SK-N-SH (cell line): ENCODE measurements around the gene PBX1. TPM values are rescaled to one million over a fixed set of nuclear protein-coding genes. Genes with fewer than 3 reads are reported as not detected.

Source experiments
- CTCF ChIA-PET: fragments of 300-600, 350-600 bp; formaldehyde crosslinking; extraction: SDS; loops from one replicate; lab custom pipeline; 2021; lab: Yijun Ruan, JAX
- POLR2A ChIA-PET: fragments of 350-600 bp; sonication (Branson Sonifier 250); formaldehyde crosslinking; extraction: SDS; loops from one replicate; lab custom pipeline; 2020; ENCODE audit warnings: antibody characterized with exemption, inconsistent platforms; lab: Yijun Ruan, JAX
- DNase-seq: peaks from one replicate; pipeline ENCODE4 v3.0.0; 2012
- H2AFZ ChIP-seq: fragments of 200-600 bp; sonication (generic); 2 replicates; pipeline ENCODE4 v1.8.1; 2016; ENCODE audit warnings: antibody characterized with exemption, mild to moderate bottlenecking, low read depth
- H3F3A ChIP-seq: fragments of 200-600 bp; sonication (generic); replicated peaks from 2 replicates; pipeline ENCODE3; 2016; ENCODE audit warnings: antibody characterized with exemption, mild to moderate bottlenecking; ENCODE audit not compliant: insufficient read depth
- H3K27ac ChIP-seq, 2 experiments: fragments of 200-500 bp in 1 of 2; fragments of 200-600 bp in 1 of 2; sonication (Bioruptor generic) in 1 of 2; sonication (generic), shearing (Covaris generic) in 1 of 2; 2 replicates each; pipeline versions ENCODE4 v1.5.1 to v1.6.1; 2014 to 2016; ENCODE audit warnings: low read depth in 2 of 2, inconsistent platforms in 1 of 2, low read length in 1 of 2, mild to moderate bottlenecking in 1 of 2, mixed read lengths in 1 of 2
- H3K27me3 ChIP-seq: fragments of 200-600 bp; sonication (generic), shearing (Covaris generic); 2 replicates; pipeline ENCODE4 v1.6.1; 2016; ENCODE audit warnings: mixed run types; ENCODE audit not compliant: insufficient read depth
- H3K36me3 ChIP-seq, 2 experiments: fragments of 200-500 bp in 1 of 2; fragments of 200-600 bp in 1 of 2; sonication (Bioruptor generic) in 1 of 2; sonication (generic) in 1 of 2; replicated peaks in 1 of 2; 2 replicates each; pipeline versions ENCODE3 to v1.5.1; 2014 to 2016; ENCODE audit warnings: low read length in 1 of 2, mild to moderate bottlenecking in 1 of 2; ENCODE audit not compliant: insufficient read depth in 2 of 2, control insufficient read depth in 1 of 2
- H3K4me1 ChIP-seq, 2 experiments: fragments of 200-500 bp in 1 of 2; fragments of 200-600 bp in 1 of 2; sonication (Bioruptor generic) in 1 of 2; sonication (generic), shearing (Covaris generic) in 1 of 2; 2 replicates each; pipeline versions ENCODE4 v1.5.1 to v1.6.1; 2014 to 2016; ENCODE audit warnings: low read depth in 1 of 2, low read length in 1 of 2, mixed run types in 1 of 2; ENCODE audit not compliant: insufficient read depth in 2 of 2, control insufficient read depth in 1 of 2
- H3K4me2 ChIP-seq: fragments of 200-600 bp; sonication (generic), shearing (Covaris generic); 2 replicates; pipeline ENCODE4 v1.6.1; 2017; ENCODE audit warnings: mixed run types
- H3K4me3 ChIP-seq, 2 experiments: fragments of 200-500 bp in 1 of 2; fragments of 200-600 bp in 1 of 2; sonication (Bioruptor generic) in 1 of 2; sonication (generic), shearing (Covaris generic) in 1 of 2; 2 replicates each; pipeline versions ENCODE4 v1.5.1 to v1.8.1; 2014 to 2016; ENCODE audit warnings: low read depth in 2 of 2, inconsistent platforms in 1 of 2, low read length in 1 of 2, mild to moderate bottlenecking in 1 of 2, mixed read lengths in 1 of 2, moderate library complexity in 1 of 2
- H3K79me2 ChIP-seq: fragments of 200-600 bp; sonication (generic); 2 replicates; pipeline ENCODE4 v1.8.1; 2017; ENCODE audit warnings: mild to moderate bottlenecking; ENCODE audit not compliant: insufficient read depth
- H3K9ac ChIP-seq: fragments of 200-600 bp; sonication (generic); 2 replicates; pipeline ENCODE4 v1.6.1; 2017; ENCODE audit warnings: mixed run types
- H3K9me2 ChIP-seq: fragments of 200-600 bp; sonication (generic); 2 replicates; pipeline ENCODE4 v1.6.1; 2017; ENCODE audit warnings: mixed run types
- H3K9me3 ChIP-seq: fragments of 200-600 bp; sonication (generic); 2 replicates; pipeline ENCODE4 v1.6.1; 2017; ENCODE audit warnings: mixed run types, mild to moderate bottlenecking, moderate library complexity
- H4K20me1 ChIP-seq: fragments of 200-600 bp; sonication (generic); 2 replicates; pipeline ENCODE4 v1.6.1; 2017; ENCODE audit warnings: mild to moderate bottlenecking, mixed run types; ENCODE audit not compliant: insufficient read depth
- EZH2phosphoT487 ChIP-seq: fragments of 200-600 bp; sonication (generic); IDR thresholded peaks from 2 replicates; pipeline ENCODE4 v1.6.1; 2017; ENCODE audit warnings: low read depth, mixed run types, mild to moderate bottlenecking, antibody characterized with exemption, moderate library complexity, borderline replicate concordance
- FOSL2 ChIP-seq: IDR thresholded peaks from 2 replicates; pipeline ENCODE4 v1.4.0; 2012; ENCODE audit warnings: low read depth, mild to moderate bottlenecking, moderate library complexity, borderline replicate concordance
- FOXM1 ChIP-seq: IDR thresholded peaks from 2 replicates; pipeline ENCODE4 v1.4.0; 2012; ENCODE audit warnings: low read depth, mild to moderate bottlenecking
- GABPA ChIP-seq: IDR thresholded peaks from 2 replicates; pipeline ENCODE4 v1.4.0; 2012; ENCODE audit warnings: low read depth, mild to moderate bottlenecking
- JUND ChIP-seq: IDR thresholded peaks from 2 replicates; pipeline ENCODE4 v1.4.0; 2012
- MAX ChIP-seq: IDR thresholded peaks from 2 replicates; pipeline ENCODE4 v1.4.0; 2012; ENCODE audit warnings: low read depth
- MEF2A ChIP-seq: IDR thresholded peaks from 2 replicates; pipeline ENCODE4 v1.4.0; 2012; ENCODE audit warnings: low read depth, borderline replicate concordance
- MXI1 ChIP-seq: IDR thresholded peaks from 2 replicates; pipeline ENCODE4 v1.6.1; 2012; ENCODE audit warnings: mild to moderate bottlenecking, low read depth, low read length, improper control_type of control experiment
- NFIC ChIP-seq: IDR thresholded peaks from 2 replicates; pipeline ENCODE4 v1.4.0; 2012; ENCODE audit warnings: borderline replicate concordance
- NRF1 ChIP-seq: IDR thresholded peaks from 2 replicates; pipeline ENCODE4 v1.6.1; 2012; ENCODE audit warnings: low read depth, mild to moderate bottlenecking, low read length
- RAD21 ChIP-seq: IDR thresholded peaks from 2 replicates; pipeline ENCODE4 v1.6.1; 2012; ENCODE audit warnings: mild to moderate bottlenecking, low read length
- RCOR1 ChIP-seq: fragments of 150-350 bp; IDR thresholded peaks from 2 replicates; pipeline ENCODE4 v1.6.1; 2017; ENCODE audit warnings: antibody characterized with exemption, low read length
- REST ChIP-seq: IDR thresholded peaks from 2 replicates; pipeline ENCODE4 v1.6.1; 2012; ENCODE audit warnings: mild to moderate bottlenecking, low read depth, low read length, moderate library complexity
- RXRA ChIP-seq: IDR thresholded peaks from 2 replicates; pipeline ENCODE4 v1.4.0; 2012; ENCODE audit warnings: low read depth, mild to moderate bottlenecking, borderline replicate concordance
- SIN3A ChIP-seq: IDR thresholded peaks from 2 replicates; pipeline ENCODE4 v1.6.1; 2012; ENCODE audit warnings: low read depth, mild to moderate bottlenecking, low read length, moderate library complexity, borderline replicate concordance
- SMC3 ChIP-seq: IDR thresholded peaks from 2 replicates; pipeline ENCODE4 v1.6.1; 2012; ENCODE audit warnings: low read depth, low read length, improper control_type of control experiment
- TCF12 ChIP-seq: IDR thresholded peaks from 2 replicates; pipeline ENCODE4 v1.4.0; 2012
- USF2 ChIP-seq: fragments of 150-350 bp; IDR thresholded peaks from 2 replicates; pipeline ENCODE4 v1.6.1; 2017; ENCODE audit warnings: antibody characterized with exemption, low read length, low read depth, borderline replicate concordance
- polyA plus RNA-seq, 3 experiments: library from polyadenylated mRNA; depleted of rRNA; stranded (reverse); fragments of >200 nt; gene quantifications; 2 replicates each; pipeline ENCODE4 v1.2.3, GENCODE V29; 2012
- TF ChIP-seq, protein P1 (sequence below): IDR thresholded peaks from 2 replicates; pipeline ENCODE4 v1.4.0; 2012; ENCODE audit warnings: low read depth, borderline replicate concordance
- TF ChIP-seq, protein P2 (sequence below): IDR thresholded peaks from 2 replicates; pipeline ENCODE4 v1.4.0; 2012; ENCODE audit warnings: low read depth, borderline replicate concordance

PBX1 gene
- polyA plus RNA-seq, 1 of the 3 experiments (the other 2 are of a cell fraction), result 27.0 TPM

DNA sequence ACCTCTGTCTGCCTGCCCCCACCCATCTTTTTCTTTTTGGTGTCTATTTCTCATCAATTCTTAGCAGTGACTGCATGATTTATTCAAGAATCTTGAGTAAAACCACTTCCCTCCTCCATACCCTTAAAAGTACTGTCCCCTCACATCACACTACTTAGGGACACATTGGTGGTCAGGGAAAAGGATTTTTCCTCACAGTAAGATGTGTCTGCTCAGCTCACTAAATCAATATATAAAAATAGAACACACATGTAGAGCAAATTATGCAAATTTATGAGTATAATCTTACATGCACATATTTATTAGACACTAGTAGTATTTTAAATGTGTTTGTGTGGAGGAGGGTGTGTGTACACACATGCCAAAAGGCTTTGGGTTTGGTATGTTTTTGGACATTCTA lies 202.0 kb downstream of the PBX1 start:
- H4K20me1 ChIP-seq, result no peaks in the 10 kb centered on the region
- POLR2A ChIA-PET, result no interaction called here
- CTCF ChIA-PET, result no interaction called here

More for the DNA sequence above, 202.0 kb downstream of the PBX1 start:
- Histone ChIP-seq H3K27me3 (no peaks in the 10 kb centered on the region), H3K4me2 (no peak overlapping the region), H2AFZ (no peak overlapping the region), H3K79me2 (peaks cover 4% of the 10 kb centered on the region; the same call in 1 of the 2 replicates), H3K9ac (no peak overlapping the region), H3K9me2 (no peaks in the 10 kb centered on the region), H3K4me1 (peaks cover 6 to 17% of the 10 kb centered on the region in 2 experiments), H3F3A (peaks cover 15% of the 10 kb centered on the region), H3K9me3 (no peaks in the 10 kb centered on the region), H3K36me3 (no peaks in the 10 kb centered on the region), H3K27ac (no peak overlapping the region), H3K4me3 (no peak overlapping the region)
- no peak for DNase-seq
- TF ChIP-seq FOXM1 (no peak), REST (no peak), EZH2phosphoT487 (no peak), MXI1 (no peak), NFIC (no peak), NRF1 (no peak), SIN3A (no peak), RCOR1 (no peak), MEF2A (no peak), GABPA (no peak), RXRA (no peak), FOSL2 (no peak), MAX (no peak), RAD21 (no peak), USF2 (no peak), TCF12 (no peak), JUND (no peak), SMC3 (no peak)
- TF ChIP-seq, protein P1, sequence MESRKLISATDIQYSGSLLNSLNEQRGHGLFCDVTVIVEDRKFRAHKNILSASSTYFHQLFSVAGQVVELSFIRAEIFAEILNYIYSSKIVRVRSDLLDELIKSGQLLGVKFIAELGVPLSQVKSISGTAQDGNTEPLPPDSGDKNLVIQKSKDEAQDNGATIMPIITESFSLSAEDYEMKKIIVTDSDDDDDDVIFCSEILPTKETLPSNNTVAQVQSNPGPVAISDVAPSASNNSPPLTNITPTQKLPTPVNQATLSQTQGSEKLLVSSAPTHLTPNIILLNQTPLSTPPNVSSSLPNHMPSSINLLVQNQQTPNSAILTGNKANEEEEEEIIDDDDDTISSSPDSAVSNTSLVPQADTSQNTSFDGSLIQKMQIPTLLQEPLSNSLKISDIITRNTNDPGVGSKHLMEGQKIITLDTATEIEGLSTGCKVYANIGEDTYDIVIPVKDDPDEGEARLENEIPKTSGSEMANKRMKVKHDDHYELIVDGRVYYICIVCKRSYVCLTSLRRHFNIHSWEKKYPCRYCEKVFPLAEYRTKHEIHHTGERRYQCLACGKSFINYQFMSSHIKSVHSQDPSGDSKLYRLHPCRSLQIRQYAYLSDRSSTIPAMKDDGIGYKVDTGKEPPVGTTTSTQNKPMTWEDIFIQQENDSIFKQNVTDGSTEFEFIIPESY, result no peak
- TF ChIP-seq, protein P2, sequence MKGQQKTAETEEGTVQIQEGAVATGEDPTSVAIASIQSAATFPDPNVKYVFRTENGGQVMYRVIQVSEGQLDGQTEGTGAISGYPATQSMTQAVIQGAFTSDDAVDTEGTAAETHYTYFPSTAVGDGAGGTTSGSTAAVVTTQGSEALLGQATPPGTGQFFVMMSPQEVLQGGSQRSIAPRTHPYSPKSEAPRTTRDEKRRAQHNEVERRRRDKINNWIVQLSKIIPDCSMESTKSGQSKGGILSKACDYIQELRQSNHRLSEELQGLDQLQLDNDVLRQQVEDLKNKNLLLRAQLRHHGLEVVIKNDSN, result no peak
- TF ChIP-seq, all 33 proteins: peak for 0
